Mesendoderm (in vitro differentiated cells): ENCODE measurements around the gene FAAP100.
"Not testable (repeated sequence)": the region's sequence is repeated elsewhere in the genome, so short reads cannot be mapped to it uniquely, and the experiment has no call there.

Experiments
- DNase-seq: peaks from one replicate; pipeline ENCODE4 v3.0.0; 2013
- H2AK5ac ChIP-seq: 2 replicates; pipeline ENCODE4 v1.6.1; 2013; ENCODE audit warnings: low read length, inconsistent platforms
- H2BK120ac ChIP-seq: 2 replicates; pipeline ENCODE4 v1.6.1; 2013; ENCODE audit warnings: low read depth, mild to moderate bottlenecking, low read length, moderate library complexity, mixed read lengths
- H2BK15ac ChIP-seq: replicated peaks from 2 replicates; pipeline ENCODE4 v1.6.1; 2013; ENCODE audit warnings: low read depth, mild to moderate bottlenecking, moderate library complexity
- H2BK5ac ChIP-seq: 2 replicates; pipeline ENCODE4 v1.6.1; 2013; ENCODE audit warnings: low read length, inconsistent platforms
- H3K18ac ChIP-seq: 2 replicates; pipeline ENCODE4 v1.6.1; 2013; ENCODE audit warnings: mild to moderate bottlenecking, low read length, mixed read lengths
- H3K23ac ChIP-seq: one replicate; pipeline ENCODE4 v1.6.1; 2013; ENCODE audit warnings: low read length
- H3K27ac ChIP-seq: 2 replicates; pipeline ENCODE4 v1.5.1; 2013; ENCODE audit warnings: low read depth, mild to moderate bottlenecking, inconsistent platforms, low read length, moderate library complexity
- H3K27me3 ChIP-seq: 2 replicates; pipeline ENCODE4 v1.6.1; 2013; ENCODE audit warnings: low read length, control low read depth, mild to moderate bottlenecking, inconsistent platforms; ENCODE audit not compliant: insufficient read depth, poor library complexity
- H3K36me3 ChIP-seq: 2 replicates; pipeline ENCODE4 v1.6.1; 2013; ENCODE audit warnings: low read length, inconsistent platforms; ENCODE audit not compliant: control insufficient read depth, insufficient read depth
- H3K4ac ChIP-seq: one replicate; pipeline ENCODE4 v1.6.1; 2013; ENCODE audit warnings: low read depth, mild to moderate bottlenecking, low read length, moderate library complexity
- H3K4me1 ChIP-seq: 2 replicates; pipeline ENCODE4 v1.6.1; 2013; ENCODE audit warnings: low read depth, low read length, inconsistent platforms; ENCODE audit not compliant: control insufficient read depth
- H3K4me2 ChIP-seq: 2 replicates; pipeline ENCODE4 v1.6.1; 2013; ENCODE audit warnings: low read length
- H3K4me3 ChIP-seq: 2 replicates; pipeline ENCODE4 v1.5.1; 2013; ENCODE audit warnings: mild to moderate bottlenecking, low read length
- H3K56ac ChIP-seq: one replicate; pipeline ENCODE4 v1.6.1; 2013; ENCODE audit warnings: low read length
- H3K79me1 ChIP-seq: 2 replicates; pipeline ENCODE4 v1.6.1; 2013; ENCODE audit warnings: low read length, inconsistent platforms
- H3K79me2 ChIP-seq: 2 replicates; pipeline ENCODE4 v1.6.1; 2013; ENCODE audit warnings: mild to moderate bottlenecking, low read length; ENCODE audit not compliant: control insufficient read depth, insufficient read depth
- H3K9ac ChIP-seq: 2 replicates; pipeline ENCODE4 v1.6.1; 2013; ENCODE audit warnings: low read length, inconsistent platforms
- H4K5ac ChIP-seq: one replicate; pipeline ENCODE4 v1.6.1; 2013; ENCODE audit warnings: low read length
- H4K8ac ChIP-seq: one replicate; pipeline ENCODE4 v1.6.1; 2013; ENCODE audit warnings: low read depth, mild to moderate bottlenecking, control low read depth, low read length, moderate library complexity
- WGBS: extraction: QIAGEN DNeasy Blood & Tissue Kit; methylation state at CpG from one replicate; pipeline ENCODE4 v1.1.7; 2013; ENCODE audit warnings: low lambda C conversion rate, missing lambda C conversion rate; ENCODE audit not compliant: insufficient coverage; ENCODE audit errors: extremely low coverage; 5-methylcytosine and 5-hydroxymethylcytosine counted together

FAAP100 gene

GRCh38 chr17:81535007-81535328 lies 17.2 kb downstream of the FAAP100 start:
- Histone ChIP-seq H2BK15ac (no peak overlapping the region), H3K56ac (no peak overlapping the region), H3K36me3 (no peaks in the 10 kb centered on the region), H3K79me2 (no peaks in the 10 kb centered on the region), H3K79me1 (no peaks in the 10 kb centered on the region), H3K4me2 (no peak overlapping the region), H3K4me3 (no peak overlapping the region), H4K8ac (no peak overlapping the region), H3K23ac (no peak overlapping the region), H3K9ac (no peak overlapping the region), H3K27ac (no peak overlapping the region), H3K27me3 (peaks cover 5% of the 10 kb centered on the region), H2AK5ac (no peak overlapping the region), H2BK120ac (no peak overlapping the region), H3K18ac (no peak overlapping the region), H3K4me1 (peaks cover 2% of the 10 kb centered on the region), H3K4ac (no peak overlapping the region), H2BK5ac (no peak overlapping the region), H4K5ac (no peak overlapping the region)
- no CpG with 5 or more reads among the region's 5 CpGs for WGBS
- DNase-seq = no peak

GRCh38 chr17:81534157-81535006 lies 17.8 kb downstream of the FAAP100 start:
- Histone ChIP-seq H3K4me3 (no peak overlapping the region), H3K36me3 (no peaks in the 10 kb centered on the region), H2BK120ac (no peak overlapping the region), H3K79me2 (no peaks in the 10 kb centered on the region), H3K4me1 (peaks cover 2% of the 10 kb centered on the region), H3K56ac (no peak overlapping the region), H3K9ac (no peak overlapping the region), H3K79me1 (no peaks in the 10 kb centered on the region), H3K4ac (no peak overlapping the region), H3K4me2 (no peak overlapping the region), H3K27ac (no peak overlapping the region), H4K5ac (no peak overlapping the region), H2AK5ac (no peak overlapping the region), H3K27me3 (peaks cover 5% of the 10 kb centered on the region), H2BK15ac (no peak overlapping the region), H3K18ac (no peak overlapping the region), H4K8ac (no peak overlapping the region), H2BK5ac (no peak overlapping the region), H3K23ac (no peak overlapping the region)
- WGBS = no CpG with 5 or more reads among the region's 6 CpGs
- no peak for DNase-seq

- H3K4ac ChIP-seq = no peak overlapping the region
- H3K56ac ChIP-seq = no peak overlapping the region
- no peak overlapping the region for H4K5ac ChIP-seq
- no peak overlapping the region for H3K23ac ChIP-seq
- H3K36me3 ChIP-seq = no peaks in the 10 kb centered on the region
- no peaks in the 10 kb centered on the region for H3K79me2 ChIP-seq
- no peak for DNase-seq
- H2BK120ac ChIP-seq = no peak overlapping the region
- no peak overlapping the region for H3K9ac ChIP-seq
- no peak overlapping the region for H3K18ac ChIP-seq
- no peak overlapping the region for H2BK5ac ChIP-seq
- no peak overlapping the region for H3K27ac ChIP-seq
- H3K4me2 ChIP-seq = no peak overlapping the region
- H3K27me3 ChIP-seq = peaks cover 5% of the 10 kb centered on the region
- H4K8ac ChIP-seq = no peak overlapping the region
- peaks cover 2% of the 10 kb centered on the region for H3K4me1 ChIP-seq
- WGBS = no CpG with 5 or more reads among the region's 21 CpGs
- no peak overlapping the region for H3K4me3 ChIP-seq
- no peaks in the 10 kb centered on the region for H3K79me1 ChIP-seq
- no peak overlapping the region for H2BK15ac ChIP-seq
- H2AK5ac ChIP-seq = no peak overlapping the region
Observed at GRCh38 chr17:81533339-81534141, 18.6 kb downstream of the FAAP100 start.

- Histone ChIP-seq H4K5ac (no peak overlapping the region), H3K79me1 (no peaks in the 10 kb centered on the region), H3K56ac (no peak overlapping the region), H2BK5ac (no peak overlapping the region), H3K4ac (no peak overlapping the region), H3K23ac (no peak overlapping the region), H3K27me3 (peaks cover 5% of the 10 kb centered on the region), H3K4me1 (peaks cover 2% of the 10 kb centered on the region), H3K9ac (no peak overlapping the region), H2BK15ac (no peak overlapping the region), H4K8ac (no peak overlapping the region), H3K4me2 (no peak overlapping the region), H2BK120ac (no peak overlapping the region), H2AK5ac (no peak overlapping the region), H3K18ac (no peak overlapping the region), H3K79me2 (no peaks in the 10 kb centered on the region), H3K27ac (no peak overlapping the region), H3K36me3 (no peaks in the 10 kb centered on the region), H3K4me3 (no peak overlapping the region)
- DNase-seq = no peak
- WGBS = no CpG with 5 or more reads among the region's 11 CpGs
Observed at GRCh38 chr17:81532490-81533287, 19.5 kb downstream of the FAAP100 start.

GRCh38 chr17:81531998-81532404 lies 20.2 kb downstream of the FAAP100 start:
- not testable (repeated sequence) for H2BK120ac ChIP-seq, H3K79me1 ChIP-seq, H3K18ac ChIP-seq, H4K8ac ChIP-seq, DNase-seq, H3K27me3 ChIP-seq, H3K36me3 ChIP-seq, H2AK5ac ChIP-seq, H2BK15ac ChIP-seq, H3K23ac ChIP-seq, H3K4me3 ChIP-seq, H2BK5ac ChIP-seq, H4K5ac ChIP-seq, H3K56ac ChIP-seq, H3K4me1 ChIP-seq, H3K9ac ChIP-seq, H3K4ac ChIP-seq, H3K4me2 ChIP-seq, H3K27ac ChIP-seq, H3K79me2 ChIP-seq
- WGBS = no CpG with 5 or more reads among the region's 3 CpGs
